K562 (cell line): ENCODE measurements around the gene MEIS2.

Experiments
- KAT8 ChIP-seq: fragments of 450-650 bp; IDR thresholded peaks from 2 replicates; pipeline ENCODE4 v1.6.1; 2016; ENCODE audit warnings: low read depth, mild to moderate bottlenecking
- PATZ1 ChIP-seq: fragments of 250-450 bp; sonication (Bioruptor Pico); IDR thresholded peaks from 2 replicates; pipeline ENCODE4 v1.5.0; 2020; ENCODE audit warnings: mild to moderate bottlenecking, borderline replicate concordance
- ZNF274 ChIP-seq: IDR thresholded peaks from 2 replicates; pipeline ENCODE4 v1.6.1; 2011; ENCODE audit warnings: low read depth, mild to moderate bottlenecking, low read length, moderate library complexity, borderline replicate concordance
- ZZZ3 ChIP-seq: fragments of 450-650 bp; IDR thresholded peaks from 2 replicates; pipeline ENCODE4 v1.6.1; 2016; ENCODE audit warnings: antibody characterized with exemption, mild to moderate bottlenecking, moderate library complexity

- TF ChIP-seq ZNF274 (no peak), PATZ1 (CRISPR knock-in tag) (no peak), KAT8 (no peak), ZZZ3 (no peak)
Measured at GRCh38 chr15:36844534-36844998, 255.8 kb downstream of the MEIS2 start.
